Activated gamma-delta T cell treated with anti-CD3 and anti-CD28 coated beads, Interleukin-2, amount 50 U/mL, for 16 hours (primary cell): ENCODE measurements around the gene ILK.

ENCODE experiments used
- DNase-seq: peaks from one replicate; pipeline ENCODE4 v3.0.0-alpha.2; 2020; ENCODE audit warnings: low read depth

The ILK gene

DNA sequence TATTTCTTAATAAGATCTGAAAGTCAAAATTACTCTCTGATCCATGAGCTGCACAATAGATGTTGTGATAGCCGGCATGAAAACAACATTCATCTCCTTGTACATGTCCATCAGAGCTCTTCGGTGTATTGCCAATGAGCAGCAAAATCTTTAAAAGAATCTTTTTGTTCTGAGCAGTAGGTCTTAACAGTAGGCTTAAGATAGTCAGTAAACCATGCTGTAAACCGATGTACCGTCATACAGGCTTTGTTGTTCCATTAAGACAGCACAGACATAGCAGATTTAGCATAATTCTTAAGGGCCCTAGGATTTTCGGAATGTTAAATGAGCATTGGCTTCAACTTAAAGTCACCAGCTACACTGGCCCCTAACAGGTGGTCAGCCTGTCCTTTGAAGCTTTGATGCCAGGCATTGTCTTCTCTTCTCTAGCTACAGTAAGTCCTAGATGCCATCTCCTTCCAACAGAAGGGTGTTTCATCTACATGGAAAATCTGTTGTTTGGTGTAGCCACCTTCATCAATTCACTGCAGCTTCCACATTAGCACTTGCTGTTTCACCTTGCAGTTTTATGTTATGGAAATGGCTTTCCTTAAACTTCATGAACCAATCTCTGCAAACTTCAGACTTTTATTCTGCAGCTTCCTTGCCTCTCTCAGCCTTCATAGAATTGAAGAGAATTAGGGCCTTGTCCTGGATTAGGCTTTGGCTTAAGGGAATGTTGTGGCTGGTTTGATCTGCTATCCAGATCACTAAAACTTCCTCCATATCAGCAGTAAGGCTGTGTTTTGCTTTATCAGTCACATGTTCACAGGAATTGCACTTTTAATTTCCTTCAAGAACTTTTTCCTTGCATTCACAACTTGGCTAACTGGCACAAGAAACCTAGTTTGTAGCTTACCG, 28.5 kb upstream of the ILK start:
- no peak for DNase-seq

GRCh38 chr11:6576471-6577373, 26.9 kb upstream of the ILK start:
- no peak for DNase-seq

GRCh38 chr11:6578134-6578533, 25.4 kb upstream of the ILK start:
- DNase-seq = no peak

DNA sequence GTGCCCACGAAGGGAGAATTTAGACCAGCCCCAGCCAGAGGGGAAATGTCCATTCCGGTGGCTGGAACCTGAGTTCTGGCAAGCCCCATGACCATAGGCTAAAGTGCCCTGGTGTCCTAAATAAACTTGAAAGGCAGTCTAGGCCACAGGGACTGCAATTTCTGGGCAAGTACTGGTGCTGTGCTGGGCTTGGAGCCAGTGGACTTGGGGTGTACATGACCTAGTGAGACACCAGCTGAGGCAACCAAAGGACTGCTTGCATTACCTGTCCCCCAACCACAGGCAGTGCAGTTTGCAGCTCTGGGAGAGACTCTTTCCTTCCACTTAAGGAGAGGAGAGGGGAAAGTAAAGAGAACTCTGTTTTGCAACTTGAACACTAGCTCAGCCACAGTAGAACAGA, 23.9 kb upstream of the ILK start:
- no peak for DNase-seq

DNA sequence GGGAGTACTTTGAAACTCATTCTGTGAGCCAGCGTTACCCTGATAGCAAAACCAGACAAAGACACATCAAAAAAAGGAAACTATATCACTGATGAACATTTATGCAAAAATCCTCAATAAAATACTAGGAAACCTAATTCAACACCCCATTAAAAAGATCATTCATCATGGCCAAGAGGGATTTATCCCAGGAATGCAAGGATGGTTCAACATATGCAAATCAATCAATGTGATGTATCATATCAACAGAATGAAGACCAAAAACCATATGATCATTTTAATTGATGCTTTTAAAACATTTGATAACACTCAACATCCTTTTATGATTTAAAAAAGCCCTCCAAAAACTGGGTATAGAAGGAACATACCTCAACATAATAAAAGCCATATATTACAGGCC, 20.0 kb upstream of the ILK start:
- no peak for DNase-seq

GRCh38 chr11:6584528-6584927, 19.0 kb upstream of the ILK start:
- DNase-seq = no peak

GRCh38 chr11:6586434-6587359, 16.9 kb upstream of the ILK start:
- DNase-seq = no peak

- DNase-seq = no peak
These were observed 16.1 kb upstream of the ILK start for GRCh38 chr11:6587360-6587953.

DNA sequence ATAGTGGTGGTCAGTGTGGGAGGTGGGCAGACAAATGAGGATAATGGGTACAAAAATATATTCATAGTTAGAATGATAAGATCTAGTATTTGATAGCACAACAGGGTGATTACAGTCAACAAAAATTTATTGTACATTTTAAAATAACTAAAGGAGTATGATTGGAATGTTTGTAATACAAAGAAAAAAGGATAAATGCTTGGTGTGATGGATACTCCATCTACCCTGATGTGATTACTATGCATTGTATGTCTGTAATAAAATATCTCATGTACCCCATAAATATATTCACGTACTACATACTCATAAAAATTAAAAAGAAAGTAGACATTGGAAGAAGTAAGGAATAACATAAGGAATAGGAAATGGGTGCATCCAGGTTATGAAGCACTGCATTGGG, 15.6 kb upstream of the ILK start:
- DNase-seq = no peak

- no peak for DNase-seq
These were observed 9.3 kb upstream of the ILK start for GRCh38 chr11:6594142-6594768.

GRCh38 chr11:6596239-6596877, 7.2 kb upstream of the ILK start:
- no peak for DNase-seq

DNA sequence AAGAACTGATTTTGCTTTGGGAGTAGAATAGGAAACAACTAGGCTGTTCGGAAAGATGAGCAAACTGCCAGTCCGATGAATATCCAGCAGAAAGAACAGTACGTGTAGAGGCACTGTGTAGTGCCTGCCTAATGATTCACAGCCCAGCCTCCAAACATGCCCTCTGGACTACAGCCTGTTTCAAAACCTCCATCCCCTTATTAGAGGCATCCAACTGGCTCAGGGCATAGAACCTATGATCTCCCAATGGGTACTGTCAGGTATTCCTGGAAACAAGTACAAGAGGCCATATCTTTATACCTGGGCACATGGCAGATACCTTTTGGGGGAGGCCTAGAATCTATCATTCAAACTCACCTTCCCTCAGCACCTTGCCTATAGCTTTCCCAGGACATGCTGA, 5.0 kb upstream of the ILK start:
- DNase-seq = no peak

DNA sequence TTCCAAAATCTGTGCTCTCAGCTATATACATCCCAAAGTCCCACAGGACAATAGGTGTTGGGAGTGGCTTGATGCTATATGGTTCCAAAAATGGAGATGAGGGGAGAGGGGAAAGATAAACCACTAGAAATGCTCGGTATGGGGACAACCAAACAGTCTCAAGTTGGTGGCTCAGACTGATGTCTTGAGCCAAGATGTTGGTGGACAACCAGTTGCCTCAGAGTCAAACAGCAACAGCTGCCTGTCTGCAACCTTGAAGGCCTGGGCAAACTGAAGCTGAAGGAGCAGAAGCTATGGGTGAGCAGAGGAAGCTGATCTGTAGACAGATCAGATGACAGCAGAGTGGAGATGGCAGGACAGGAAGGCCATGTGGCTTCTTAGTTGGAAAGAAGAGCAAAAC, 4.1 kb upstream of the ILK start:
- no peak for DNase-seq

GRCh38 chr11:6599881-6600390, 3.6 kb upstream of the ILK start:
- no peak for DNase-seq

GRCh38 chr11:6601041-6601461, 2.5 kb upstream of the ILK start:
- DNase-seq = no peak

DNA sequence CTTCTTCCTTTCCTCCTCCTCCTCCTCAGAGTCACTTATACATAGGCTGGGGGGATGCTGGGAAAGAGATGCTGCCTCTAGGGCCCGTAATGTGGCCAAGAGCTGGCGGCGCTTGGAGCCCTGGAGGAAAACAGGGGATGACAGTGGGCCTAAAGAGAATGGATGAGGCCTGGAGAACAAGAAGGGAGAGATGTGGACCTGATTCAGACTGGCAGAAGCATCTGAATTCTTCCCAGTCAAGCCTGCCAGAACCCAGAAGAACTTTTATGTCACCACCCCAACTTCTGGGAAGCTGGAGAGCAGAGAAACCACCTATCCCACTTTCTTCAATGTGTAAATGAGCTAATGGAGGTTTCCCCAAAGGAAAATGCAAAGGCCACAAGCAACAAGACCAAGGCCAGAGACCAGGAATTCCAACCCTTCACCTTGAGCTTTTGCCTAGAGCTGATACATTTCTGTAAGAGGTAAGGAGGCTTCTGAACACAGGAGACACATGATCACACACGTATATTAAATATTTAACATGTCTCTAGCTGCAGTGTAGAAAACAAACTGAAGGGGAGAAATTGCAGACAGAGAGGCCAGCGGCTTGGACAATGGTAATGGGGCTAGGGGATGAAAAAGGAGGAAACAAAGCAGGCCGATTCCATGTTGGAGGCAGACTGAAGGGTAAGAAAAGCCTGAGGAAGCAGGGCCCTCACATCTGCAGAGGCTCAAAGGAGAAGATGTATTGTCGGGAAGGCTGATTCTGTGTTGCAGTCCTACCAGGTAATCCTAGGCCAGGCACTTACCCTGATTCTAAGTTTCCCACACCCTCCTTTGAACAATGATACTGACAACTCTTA, 1.3 kb upstream of the ILK start:
- DNase-seq = no peak

DNA sequence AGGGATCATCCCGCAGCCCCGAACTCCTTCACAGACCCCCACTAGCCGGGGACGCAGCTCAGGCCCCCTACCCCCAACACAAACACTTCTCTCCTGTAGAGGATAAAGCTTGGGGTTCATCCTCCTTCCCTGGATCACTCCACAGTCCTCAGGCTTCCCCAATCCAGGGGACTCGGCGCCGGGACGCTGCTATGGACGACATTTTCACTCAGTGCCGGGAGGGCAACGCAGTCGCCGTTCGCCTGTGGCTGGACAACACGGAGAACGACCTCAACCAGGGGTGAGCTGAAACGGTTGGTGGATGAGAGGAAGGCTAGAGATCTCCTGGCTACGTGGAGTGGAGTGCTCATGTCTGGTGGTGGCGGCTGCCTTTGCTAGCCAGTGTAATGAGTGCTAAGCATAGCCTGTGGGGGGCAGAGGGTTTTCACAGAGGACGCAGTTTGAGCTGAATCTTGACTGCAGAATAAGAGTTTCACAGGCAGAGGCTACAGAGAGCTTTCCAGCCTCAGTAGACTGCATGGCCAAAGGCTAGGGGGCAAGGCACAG, 580 bp downstream of the ILK start:
- DNase-seq = no peak

DNA sequence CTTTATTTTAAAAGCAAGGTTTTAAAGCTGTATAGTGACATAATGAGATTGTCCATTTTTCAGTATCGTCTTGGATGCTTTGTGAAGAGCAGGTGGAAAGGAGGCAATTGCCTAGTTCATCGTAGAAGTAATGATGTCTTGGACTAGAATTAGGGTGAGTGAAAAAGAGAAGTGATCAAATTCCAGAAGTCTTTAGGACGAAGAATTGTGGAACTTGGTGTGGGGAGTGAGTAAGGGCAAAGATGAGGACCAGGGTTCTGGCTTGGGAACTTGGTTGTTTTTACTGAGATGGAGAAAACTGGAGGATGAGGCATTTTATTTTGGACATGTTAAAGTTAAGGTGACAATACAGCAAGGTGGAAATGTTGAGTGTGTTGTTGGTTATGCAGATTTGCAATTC, 1.2 kb downstream of the ILK start:
- DNase-seq = no peak
